GM19452 (cell line): ENCODE measurements around the gene CDKN2C.
"Not testable (repeated sequence)": the region's sequence is repeated elsewhere in the genome, so short reads cannot be mapped to it uniquely, and the experiment has no call there.

ENCODE experiments used
- ATAC-seq: cut with Tn5 transposase; IDR thresholded peaks from one replicate; pipeline ENCODE4 v1.9.1; 2021; ENCODE audit not compliant: unreplicated experiment

The CDKN2C gene

GRCh38 chr1:50978852-50979781 is 9.1 kb downstream of the CDKN2C start:
- no peak for ATAC-seq

DNA sequence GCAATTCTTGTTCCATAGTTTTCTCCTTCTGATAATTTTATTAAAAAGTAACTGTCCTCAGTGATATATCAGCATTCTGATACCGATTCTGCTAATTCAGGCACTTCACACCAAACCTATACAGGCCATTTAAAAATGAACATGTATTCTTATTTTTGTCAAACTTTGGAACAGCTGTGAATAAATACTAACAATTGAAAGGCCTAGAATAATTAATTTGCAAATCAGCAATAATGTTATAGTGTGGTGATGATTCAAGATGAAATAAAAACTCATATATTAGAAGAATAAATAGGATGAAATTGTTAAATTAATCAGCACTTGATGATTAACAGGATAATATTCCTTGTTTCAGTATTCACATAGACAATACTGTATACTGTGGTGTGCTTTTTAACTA is 9.9 kb downstream of the CDKN2C start:
- ATAC-seq, result no peak

- no peak for ATAC-seq
Observed at GRCh38 chr1:50980505-50980904, 10.5 kb downstream of the CDKN2C start.

DNA sequence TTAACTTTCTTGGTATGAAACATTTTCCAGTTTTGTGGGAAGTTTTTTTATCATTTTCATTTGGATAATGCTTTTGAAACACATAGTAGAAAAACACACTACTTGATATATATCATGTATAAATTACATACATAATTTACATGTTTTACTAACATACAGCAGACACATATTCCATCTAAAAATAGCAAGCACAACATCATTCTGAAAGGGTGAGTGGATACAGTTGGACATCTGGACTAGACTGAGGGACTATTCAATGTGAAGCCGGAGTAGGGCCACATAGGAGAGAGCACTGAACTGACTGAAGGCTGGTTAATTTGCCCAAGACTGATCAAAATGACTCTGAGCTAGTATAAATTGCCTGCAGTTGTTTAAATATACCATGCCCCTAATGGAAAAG is 11.7 kb downstream of the CDKN2C start:
- no peak for ATAC-seq

GRCh38 chr1:50982611-50983010 is 12.6 kb downstream of the CDKN2C start:
- ATAC-seq, result no peak

- ATAC-seq, result no peak
Observed at GRCh38 chr1:50983219-50983802, 13.3 kb downstream of the CDKN2C start.

DNA sequence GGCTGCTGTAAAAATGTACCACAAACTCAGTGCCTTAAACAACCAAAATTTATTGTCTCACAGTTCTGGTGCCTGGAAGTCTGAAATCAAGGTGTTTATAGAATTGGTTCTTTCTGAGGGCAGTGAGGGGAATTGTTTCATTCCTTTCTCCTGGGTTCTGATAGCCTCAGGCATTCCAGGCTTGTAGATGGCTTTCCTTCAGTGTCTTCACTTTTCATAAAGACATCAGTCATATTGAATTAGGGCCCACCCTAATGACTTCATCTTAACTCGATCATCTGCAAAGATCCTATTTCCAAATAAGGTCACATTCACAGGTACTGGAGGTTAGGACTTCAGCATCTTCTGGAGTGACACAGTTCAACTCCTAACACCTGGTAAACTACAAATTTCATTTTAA is 15.0 kb downstream of the CDKN2C start:
- no peak for ATAC-seq

DNA sequence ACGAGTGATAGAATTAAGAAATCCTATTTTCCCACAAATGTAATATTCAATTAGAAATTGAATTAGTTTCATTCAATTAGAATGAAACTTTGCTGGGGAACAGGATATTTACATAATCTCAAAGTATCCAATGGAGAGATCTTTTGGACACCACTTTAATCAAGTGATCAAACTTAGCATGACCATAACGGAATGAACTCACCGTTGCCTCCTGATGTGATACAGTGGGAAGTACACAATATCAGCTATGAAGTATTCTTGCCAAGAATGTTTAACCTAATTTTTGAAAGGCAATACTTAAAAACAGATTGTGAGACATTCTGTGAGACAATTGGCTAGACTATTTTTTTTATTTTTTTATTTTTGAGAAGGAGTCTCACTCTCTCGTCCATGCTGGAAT is 16.6 kb downstream of the CDKN2C start:
- ATAC-seq, result no peak

GRCh38 chr1:50989694-50990093 is 19.6 kb downstream of the CDKN2C start:
- no peak for ATAC-seq

- ATAC-seq, result no peak
Observed at GRCh38 chr1:50992532-50993318, 22.7 kb downstream of the CDKN2C start.

GRCh38 chr1:50993645-50994044 is 23.6 kb downstream of the CDKN2C start:
- ATAC-seq, result no peak

DNA sequence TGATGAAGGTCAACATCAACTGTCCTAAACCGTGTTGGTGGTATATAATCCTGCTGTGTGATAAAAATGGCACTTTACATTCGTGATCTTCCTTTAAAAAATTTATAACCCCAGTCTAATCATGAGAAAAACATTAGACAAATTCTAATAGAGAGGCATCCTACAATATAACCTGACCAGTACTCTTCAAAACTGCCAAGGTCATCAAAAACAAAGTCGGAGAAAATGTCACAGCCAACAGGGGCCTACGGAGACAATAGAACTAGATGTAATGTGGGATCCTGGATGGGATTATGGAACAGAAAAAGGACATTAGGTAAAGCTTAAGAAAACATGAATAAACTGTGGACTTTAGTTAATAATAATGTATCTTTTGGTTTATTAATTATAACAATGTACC is 25.0 kb downstream of the CDKN2C start:
- no peak for ATAC-seq

- no peak for ATAC-seq
Observed at GRCh38 chr1:50995651-50996050, 25.6 kb downstream of the CDKN2C start.

GRCh38 chr1:50996083-50996482 is 26.0 kb downstream of the CDKN2C start:
- ATAC-seq, result no peak

- not testable (repeated sequence) for ATAC-seq
Observed at GRCh38 chr1:50999375-50999774, 29.3 kb downstream of the CDKN2C start.

GRCh38 chr1:51000160-51000559 is 30.1 kb downstream of the CDKN2C start:
- peak; percentile 86 for ATAC-seq

DNA sequence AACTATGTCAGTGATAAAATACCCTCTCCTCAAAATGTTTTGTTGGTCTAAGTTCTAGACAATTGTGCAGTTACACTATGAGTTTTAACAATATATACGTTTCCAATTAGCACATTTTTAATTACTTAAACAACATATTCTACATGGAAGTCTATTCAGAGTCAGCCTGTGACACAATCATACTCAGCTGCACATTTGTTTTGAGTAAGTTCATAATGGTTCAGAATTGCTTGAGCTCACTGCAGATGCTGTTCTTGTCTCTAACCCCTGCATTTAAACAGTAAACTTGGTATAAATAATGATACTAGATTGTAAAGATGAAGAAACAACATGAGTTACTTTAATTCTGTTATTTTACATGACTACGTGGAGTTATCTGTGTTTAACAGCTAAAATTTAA is 30.6 kb downstream of the CDKN2C start:
- ATAC-seq, result peak; percentile 39

DNA sequence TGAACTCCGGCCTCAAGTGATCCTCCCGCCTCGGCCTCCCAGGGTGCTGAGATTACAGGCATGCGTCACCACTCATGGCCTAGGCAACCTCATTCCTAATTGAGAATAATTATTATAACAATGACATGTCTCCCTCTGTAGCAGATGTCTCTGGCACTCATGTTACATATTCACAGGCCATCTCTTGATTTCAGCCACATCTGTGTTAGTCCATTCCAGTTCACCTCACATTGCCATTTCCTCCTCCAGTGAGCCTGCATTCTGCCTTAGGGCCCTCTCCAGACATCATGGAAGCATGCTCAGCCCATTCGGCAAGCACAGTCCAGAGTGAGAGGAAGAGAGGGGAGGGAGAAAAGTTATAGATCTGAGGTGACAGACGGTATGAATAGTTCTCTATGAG is 32.5 kb downstream of the CDKN2C start:
- no peak for ATAC-seq

DNA sequence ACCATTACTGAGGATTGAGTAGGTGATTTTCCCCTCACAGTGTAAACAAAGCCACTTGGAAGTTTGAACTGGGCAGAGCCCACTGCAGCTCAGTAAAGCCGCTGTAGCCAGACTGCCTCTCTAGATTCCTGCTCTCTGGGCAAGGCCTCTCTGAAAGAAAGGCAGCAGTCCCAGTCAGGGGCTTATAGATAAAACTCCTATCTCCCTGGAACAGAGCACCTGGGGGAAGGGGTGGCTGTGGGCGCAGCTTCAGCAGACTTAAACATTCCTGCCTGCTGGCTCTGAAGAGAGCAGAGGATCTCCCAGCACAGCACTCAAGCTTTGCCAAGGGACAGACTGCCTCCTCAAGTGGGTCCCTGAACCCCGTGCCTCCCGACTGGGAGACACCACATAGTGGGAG is 35.5 kb downstream of the CDKN2C start:
- ATAC-seq, result not testable (repeated sequence)

- ATAC-seq, result no peak
Observed at GRCh38 chr1:51009381-51009780, 39.3 kb downstream of the CDKN2C start.

GRCh38 chr1:51014878-51015277 is 44.8 kb downstream of the CDKN2C start:
- no peak for ATAC-seq

DNA sequence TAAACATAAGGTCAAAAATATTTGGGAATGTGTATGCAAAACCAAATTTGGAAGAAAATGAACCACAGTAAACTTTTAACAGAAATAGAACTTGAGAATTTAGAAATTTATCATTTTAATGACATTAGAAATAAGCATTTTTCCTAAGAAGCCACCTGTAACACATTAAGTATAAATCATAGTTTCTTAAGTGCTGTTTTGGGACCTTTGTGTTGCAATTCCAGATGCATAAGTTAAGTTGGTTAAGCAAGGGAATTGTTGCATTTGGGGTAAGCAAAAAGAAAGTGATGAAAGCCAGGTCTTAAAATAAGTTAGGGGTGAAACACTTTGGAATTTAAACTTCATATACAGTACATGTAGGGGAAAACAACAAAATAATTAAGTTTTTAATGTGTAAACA is 49.8 kb downstream of the CDKN2C start:
- ATAC-seq, result no peak
